Fibroblast of skin of abdomen (primary cell): ENCODE data around the gene EGFR.

Source experiments
- DNase-seq: peaks from one replicate; pipeline ENCODE4 v3.0.0-alpha.2; 2013

The EGFR gene

GRCh38 chr7:55223023-55223422 is 204.2 kb downstream of the EGFR start:
- DNase-seq = no peak

- no peak for DNase-seq
Measured at GRCh38 chr7:55224111-55224510, 205.3 kb downstream of the EGFR start.

- DNase-seq = no peak
Measured at GRCh38 chr7:55224810-55225209, 206.0 kb downstream of the EGFR start.

- DNase-seq = no peak
Measured at GRCh38 chr7:55230014-55230413, 211.2 kb downstream of the EGFR start.

GRCh38 chr7:55231736-55232280 is 213.0 kb downstream of the EGFR start:
- no peak for DNase-seq

GRCh38 chr7:55233001-55233400 is 214.2 kb downstream of the EGFR start:
- no peak for DNase-seq

- no peak for DNase-seq
Measured at GRCh38 chr7:55234408-55234807, 215.6 kb downstream of the EGFR start.

GRCh38 chr7:55235115-55235514 is 216.3 kb downstream of the EGFR start:
- no peak for DNase-seq

- DNase-seq = no peak
Measured at GRCh38 chr7:55235801-55236200, 217.0 kb downstream of the EGFR start.

- DNase-seq = no peak
Measured at GRCh38 chr7:55236476-55236875, 217.7 kb downstream of the EGFR start.

GRCh38 chr7:55237156-55237893 is 218.5 kb downstream of the EGFR start:
- no peak for DNase-seq

GRCh38 chr7:55239406-55239805 is 220.6 kb downstream of the EGFR start:
- no peak for DNase-seq

- no peak for DNase-seq
Measured at GRCh38 chr7:55240418-55241142, 221.8 kb downstream of the EGFR start.

- no peak for DNase-seq
Measured at GRCh38 chr7:55241958-55242357, 223.1 kb downstream of the EGFR start.

- DNase-seq = peak; percentile 23
Measured at GRCh38 chr7:55242613-55243012, 223.8 kb downstream of the EGFR start.

- no peak for DNase-seq
Measured at GRCh38 chr7:55244006-55244745, 225.4 kb downstream of the EGFR start.

GRCh38 chr7:55245271-55245723 is 226.5 kb downstream of the EGFR start:
- peak; percentile 67 for DNase-seq

GRCh38 chr7:55246171-55246570 is 227.4 kb downstream of the EGFR start:
- no peak for DNase-seq

- DNase-seq = peak; percentile 21
Measured at GRCh38 chr7:55247428-55247827, 228.6 kb downstream of the EGFR start.

- DNase-seq = no peak
Measured at GRCh38 chr7:55248526-55248925, 229.7 kb downstream of the EGFR start.

GRCh38 chr7:55249332-55249731 is 230.5 kb downstream of the EGFR start:
- peak; percentile 18 for DNase-seq

- peak; percentile 17 for DNase-seq
Measured at GRCh38 chr7:55250313-55250712, 231.5 kb downstream of the EGFR start.

GRCh38 chr7:55251313-55251712 is 232.5 kb downstream of the EGFR start:
- DNase-seq = no peak
